ENCODE data around the gene GPR101.
"Not testable (repeated sequence)": the region's sequence is repeated elsewhere in the genome, so short reads cannot be mapped to it uniquely, and the experiment has no call there.

The GPR101 gene

DNA sequence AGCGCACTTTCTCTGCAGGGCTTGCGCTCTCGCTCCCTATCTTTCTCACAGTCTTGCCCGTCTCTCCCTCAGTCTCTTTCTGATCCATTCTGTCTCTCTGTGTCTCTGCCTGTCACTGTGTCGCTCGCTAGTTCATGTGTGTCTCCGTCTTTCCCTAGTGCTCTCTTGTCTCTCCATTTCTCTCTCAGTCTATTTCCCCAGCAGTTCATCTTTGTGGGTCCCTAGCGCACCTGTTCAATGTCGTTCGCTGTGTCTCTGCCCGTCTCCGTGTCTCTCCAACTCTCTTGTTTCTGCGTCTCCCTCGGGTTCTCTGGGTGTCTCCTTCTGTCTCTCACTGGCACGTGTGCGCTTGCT lies 1.5 kb downstream of the GPR101 start:
- H3K4me1 ChIP-seq (ENCODE audit: control insufficient read depth, low read depth, low read length), result no peaks in the 10 kb centered on the region
- DNase-seq, result no peak
- H2BK15ac ChIP-seq (replicated peaks; ENCODE audit: low read depth), result no peak overlapping the region
- no peaks in the 10 kb centered on the region for H3K79me2 ChIP-seq (ENCODE audit: control insufficient read depth, insufficient read depth, low read length)
- no peak overlapping the region for H3K9ac ChIP-seq (ENCODE audit: low read length)
- no peak overlapping the region for H4K5ac ChIP-seq (ENCODE audit: low read length)
- peaks cover 49% of the 10 kb centered on the region for H3K27me3 ChIP-seq (ENCODE audit: insufficient read depth, low read length, poor library complexity)
- H3K27ac ChIP-seq (ENCODE audit: low read depth, low read length), result no peak overlapping the region
- H3K4me3 ChIP-seq (ENCODE audit: low read length), result no peak overlapping the region
- no peak overlapping the region for H3K18ac ChIP-seq (ENCODE audit: low read length)
- H3K23ac ChIP-seq (ENCODE audit: low read length), result no peak overlapping the region
- no peak overlapping the region for H3K4ac ChIP-seq (ENCODE audit: low read depth, low read length)
- H3K36me3 ChIP-seq (ENCODE audit: control insufficient read depth, insufficient read depth, low read length), result no peaks in the 10 kb centered on the region
- peak overlapping the region; percentile 50 for H3K4me2 ChIP-seq (ENCODE audit: low read length)
- no CpG with 5 or more reads among the region's 16 CpGs for WGBS (ENCODE audit: extremely low coverage, insufficient coverage, low lambda C conversion rate)
- no peaks in the 10 kb centered on the region for H3K79me1 ChIP-seq (ENCODE audit: low read length)
- H4K8ac ChIP-seq (ENCODE audit: low read depth, low read length), result no peak overlapping the region
- H2BK120ac ChIP-seq (ENCODE audit: low read depth, low read length), result no peak overlapping the region
- no peak overlapping the region for H2BK5ac ChIP-seq (ENCODE audit: low read length)
- peak overlapping the region; percentile 15 for H3K56ac ChIP-seq (ENCODE audit: low read length)
- H2AK5ac ChIP-seq (ENCODE audit: low read length), result no peak overlapping the region

DNA sequence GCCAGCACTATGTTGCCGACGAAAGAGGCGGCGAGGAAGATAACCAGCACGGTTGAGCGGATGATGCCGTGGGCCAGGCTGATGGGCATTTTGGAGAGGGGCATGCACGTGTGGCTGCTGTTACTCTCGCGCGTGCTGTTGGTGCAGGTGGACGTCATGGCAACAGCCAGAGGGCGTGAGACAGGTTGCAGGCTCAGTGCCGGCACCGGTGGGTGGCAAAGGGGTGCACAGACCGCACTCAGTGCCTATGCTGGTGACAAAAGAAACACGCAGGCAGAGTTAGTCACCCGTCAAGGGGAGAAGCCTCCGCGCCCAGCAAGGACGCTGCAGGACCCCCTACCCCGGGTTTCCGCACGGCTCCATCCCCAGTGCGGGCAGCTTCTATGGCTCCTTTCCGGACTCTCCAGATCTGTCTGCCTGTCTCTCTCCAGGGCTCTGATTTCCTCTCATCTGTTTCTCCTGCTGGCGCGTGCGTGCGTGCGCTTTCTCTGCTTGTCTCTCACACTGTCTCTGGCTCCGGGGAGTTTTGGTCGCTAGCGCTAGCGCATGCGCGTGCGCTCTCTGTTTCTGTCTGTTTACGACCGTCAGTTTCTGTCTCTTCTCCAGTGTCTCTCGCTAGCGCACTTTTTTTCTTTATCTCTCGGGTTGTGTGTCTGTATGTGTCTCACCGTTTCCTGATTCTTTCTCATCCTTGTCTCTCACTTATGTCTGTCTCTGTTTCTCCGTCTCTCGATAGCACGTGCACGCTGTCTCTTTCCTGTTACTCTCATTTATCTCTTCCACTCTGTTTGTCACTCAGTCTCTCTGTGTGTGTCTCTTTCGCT lies 2.1 kb downstream of the GPR101 start:
- no peak overlapping the region for H3K18ac ChIP-seq (ENCODE audit: low read length)
- H3K79me1 ChIP-seq (ENCODE audit: low read length), result no peaks in the 10 kb centered on the region
- H3K23ac ChIP-seq (ENCODE audit: low read length), result no peak overlapping the region
- H4K5ac ChIP-seq (ENCODE audit: low read length), result no peak overlapping the region
- peak; percentile 58 for DNase-seq
- no peak overlapping the region for H4K8ac ChIP-seq (ENCODE audit: low read depth, low read length)
- no peak overlapping the region for H3K9ac ChIP-seq (ENCODE audit: low read length)
- H3K4ac ChIP-seq (ENCODE audit: low read depth, low read length), result no peak overlapping the region
- H2BK5ac ChIP-seq (ENCODE audit: low read length), result no peak overlapping the region
- WGBS (ENCODE audit: extremely low coverage, insufficient coverage, low lambda C conversion rate), result no CpG with 5 or more reads among the region's 49 CpGs
- H3K36me3 ChIP-seq (ENCODE audit: control insufficient read depth, insufficient read depth, low read length), result no peaks in the 10 kb centered on the region
- no peaks in the 10 kb centered on the region for H3K79me2 ChIP-seq (ENCODE audit: control insufficient read depth, insufficient read depth, low read length)
- H3K56ac ChIP-seq (ENCODE audit: low read length), result peak overlapping the region; percentile 15
- H3K4me2 ChIP-seq (ENCODE audit: low read length), result peak overlapping the region; percentile 50
- H3K4me3 ChIP-seq (ENCODE audit: low read length), result peak overlapping the region; percentile 22
- no peaks in the 10 kb centered on the region for H3K4me1 ChIP-seq (ENCODE audit: control insufficient read depth, low read depth, low read length)
- no peak overlapping the region for H3K27ac ChIP-seq (ENCODE audit: low read depth, low read length)
- H2BK120ac ChIP-seq (ENCODE audit: low read depth, low read length), result no peak overlapping the region
- H2BK15ac ChIP-seq (replicated peaks; ENCODE audit: low read depth), result no peak overlapping the region
- H2AK5ac ChIP-seq (ENCODE audit: low read length), result no peak overlapping the region
- H3K27me3 ChIP-seq (ENCODE audit: insufficient read depth, low read length, poor library complexity), result peaks cover 49% of the 10 kb centered on the region

DNA sequence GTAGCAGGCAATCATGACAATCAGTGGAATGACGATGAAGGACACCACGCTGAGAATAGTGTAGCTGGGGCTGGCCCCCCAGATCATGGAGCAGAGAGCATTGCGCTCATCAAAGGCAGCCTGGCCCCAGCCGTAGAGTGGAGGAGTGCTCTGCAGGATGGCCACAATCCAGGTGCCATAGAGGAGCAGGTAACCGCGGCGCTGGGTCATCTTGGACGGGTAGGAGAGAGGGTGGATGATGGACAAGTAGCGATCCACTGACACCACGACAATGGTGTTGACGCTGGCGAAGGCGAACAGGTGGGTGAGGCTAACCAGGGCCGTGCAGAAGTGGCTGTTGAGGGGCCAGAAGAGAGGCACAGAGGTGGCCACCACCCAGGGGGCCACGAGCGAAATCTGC lies 2.8 kb downstream of the GPR101 start:
- no CpG with 5 or more reads among the region's 16 CpGs for WGBS (ENCODE audit: extremely low coverage, insufficient coverage, low lambda C conversion rate)
- no peak overlapping the region for H3K4me3 ChIP-seq (ENCODE audit: low read length)
- no peak overlapping the region for H3K9ac ChIP-seq (ENCODE audit: low read length)

DNA sequence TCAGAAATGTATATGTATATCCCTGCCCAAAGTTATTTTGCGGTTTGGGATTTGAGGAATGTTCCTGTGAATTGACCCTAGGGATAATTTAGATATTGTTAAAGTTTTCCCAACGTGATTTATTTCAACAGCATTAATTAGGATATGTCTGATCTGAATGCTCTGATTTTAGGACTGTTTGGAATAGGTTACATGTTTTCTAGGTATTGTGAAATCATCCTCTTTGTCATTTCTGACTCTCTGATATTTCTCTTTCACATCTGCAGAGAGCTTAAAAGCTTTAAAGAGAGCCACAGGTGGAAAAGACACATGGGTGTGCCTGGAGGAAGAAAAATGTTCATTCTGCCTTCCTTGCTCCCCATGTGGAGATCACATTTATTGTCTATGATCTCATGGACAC lies 5.1 kb downstream of the GPR101 start:
- WGBS (ENCODE audit: extremely low coverage, insufficient coverage, low lambda C conversion rate), result no CpG with 5 or more reads among the region's 2 CpGs
- Histone ChIP-seq H3K4me2 (ENCODE audit: low read length) (no peak overlapping the region), H2BK120ac (ENCODE audit: low read depth, low read length) (no peak overlapping the region)

More for the DNA sequence above, 2.8 kb downstream of the GPR101 start:
- H3K4me2 ChIP-seq (ENCODE audit: low read length), result no peak overlapping the region
- no peak overlapping the region for H2BK15ac ChIP-seq (replicated peaks; ENCODE audit: low read depth)
- H3K4me1 ChIP-seq (ENCODE audit: control insufficient read depth, low read depth, low read length), result no peaks in the 10 kb centered on the region
- H3K79me2 ChIP-seq (ENCODE audit: control insufficient read depth, insufficient read depth, low read length), result no peaks in the 10 kb centered on the region
- DNase-seq, result no peak
- no peak overlapping the region for H3K23ac ChIP-seq (ENCODE audit: low read length)
- H4K5ac ChIP-seq (ENCODE audit: low read length), result no peak overlapping the region
- no peak overlapping the region for H3K18ac ChIP-seq (ENCODE audit: low read length)
- no peak overlapping the region for H2BK120ac ChIP-seq (ENCODE audit: low read depth, low read length)
- H3K79me1 ChIP-seq (ENCODE audit: low read length), result no peaks in the 10 kb centered on the region
- no peak overlapping the region for H2BK5ac ChIP-seq (ENCODE audit: low read length)
- no peaks in the 10 kb centered on the region for H3K36me3 ChIP-seq (ENCODE audit: control insufficient read depth, insufficient read depth, low read length)
- H2AK5ac ChIP-seq (ENCODE audit: low read length), result no peak overlapping the region
- H3K4ac ChIP-seq (ENCODE audit: low read depth, low read length), result no peak overlapping the region
- H3K56ac ChIP-seq (ENCODE audit: low read length), result no peak overlapping the region
- H4K8ac ChIP-seq (ENCODE audit: low read depth, low read length), result no peak overlapping the region
- H3K27ac ChIP-seq (ENCODE audit: low read depth, low read length), result no peak overlapping the region
- H3K27me3 ChIP-seq (ENCODE audit: insufficient read depth, low read length, poor library complexity), result peaks cover 49% of the 10 kb centered on the region

DNA sequence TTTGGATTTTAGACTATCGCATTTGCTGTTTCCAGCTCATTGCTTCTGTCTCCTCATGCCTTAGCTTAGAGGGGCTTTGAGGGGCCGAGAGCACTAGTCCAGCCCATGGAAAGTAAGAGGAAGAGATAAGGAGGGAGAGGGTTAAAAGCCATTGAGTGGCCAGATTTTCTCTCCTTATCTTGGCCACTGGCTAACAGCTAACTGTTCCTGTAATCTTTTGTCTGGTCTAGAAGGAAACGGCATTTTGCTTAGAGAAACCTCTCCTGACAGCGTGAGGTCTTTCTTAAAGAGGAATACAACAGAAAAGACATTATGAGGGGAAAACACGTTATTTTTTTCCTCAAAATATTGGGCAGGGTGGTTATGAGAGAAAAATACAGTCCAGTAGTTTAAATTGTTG lies 7.9 kb downstream of the GPR101 start:
- H3K27me3 ChIP-seq (ENCODE audit: insufficient read depth, low read length, poor library complexity), result peaks cover 14% of the 10 kb centered on the region
- no peak overlapping the region for H3K9ac ChIP-seq (ENCODE audit: low read length)
- no peak overlapping the region for H3K27ac ChIP-seq (ENCODE audit: low read depth, low read length)
- WGBS (ENCODE audit: extremely low coverage, insufficient coverage, low lambda C conversion rate), result no CpG with 5 or more reads among the region's 5 CpGs
- no peaks in the 10 kb centered on the region for H3K4me1 ChIP-seq (ENCODE audit: control insufficient read depth, low read depth, low read length)
- H3K23ac ChIP-seq (ENCODE audit: low read length), result no peak overlapping the region
- H3K79me1 ChIP-seq (ENCODE audit: low read length), result no peaks in the 10 kb centered on the region
- peak; percentile 37 for DNase-seq
- H3K4me2 ChIP-seq (ENCODE audit: low read length), result no peak overlapping the region
- H2BK5ac ChIP-seq (ENCODE audit: low read length), result no peak overlapping the region
- H4K8ac ChIP-seq (ENCODE audit: low read depth, low read length), result no peak overlapping the region
- no peak overlapping the region for H3K4ac ChIP-seq (ENCODE audit: low read depth, low read length)
- no peak overlapping the region for H2BK15ac ChIP-seq (replicated peaks; ENCODE audit: low read depth)
- H2AK5ac ChIP-seq (ENCODE audit: low read length), result no peak overlapping the region
- no peak overlapping the region for H2BK120ac ChIP-seq (ENCODE audit: low read depth, low read length)
- no peak overlapping the region for H3K4me3 ChIP-seq (ENCODE audit: low read length)
- no peaks in the 10 kb centered on the region for H3K36me3 ChIP-seq (ENCODE audit: control insufficient read depth, insufficient read depth, low read length)
- H3K18ac ChIP-seq (ENCODE audit: low read length), result no peak overlapping the region
- H4K5ac ChIP-seq (ENCODE audit: low read length), result no peak overlapping the region
- no peaks in the 10 kb centered on the region for H3K79me2 ChIP-seq (ENCODE audit: control insufficient read depth, insufficient read depth, low read length)
- no peak overlapping the region for H3K56ac ChIP-seq (ENCODE audit: low read length)

More for the DNA sequence above, 5.1 kb downstream of the GPR101 start:
- Histone ChIP-seq H3K23ac (ENCODE audit: low read length) (no peak overlapping the region), H3K36me3 (ENCODE audit: control insufficient read depth, insufficient read depth, low read length) (no peaks in the 10 kb centered on the region), H2BK5ac (ENCODE audit: low read length) (no peak overlapping the region), H3K4me3 (ENCODE audit: low read length) (no peak overlapping the region), H3K18ac (ENCODE audit: low read length) (no peak overlapping the region), H3K27ac (ENCODE audit: low read depth, low read length) (no peak overlapping the region), H3K79me1 (ENCODE audit: low read length) (no peaks in the 10 kb centered on the region), H4K5ac (ENCODE audit: low read length) (no peak overlapping the region), H3K4ac (ENCODE audit: low read depth, low read length) (no peak overlapping the region), H3K4me1 (ENCODE audit: control insufficient read depth, low read depth, low read length) (no peaks in the 10 kb centered on the region), H3K9ac (ENCODE audit: low read length) (no peak overlapping the region), H4K8ac (ENCODE audit: low read depth, low read length) (no peak overlapping the region), H2BK15ac (replicated peaks; ENCODE audit: low read depth) (no peak overlapping the region), H3K79me2 (ENCODE audit: control insufficient read depth, insufficient read depth, low read length) (no peaks in the 10 kb centered on the region), H3K56ac (ENCODE audit: low read length) (no peak overlapping the region), H3K27me3 (ENCODE audit: insufficient read depth, low read length, poor library complexity) (peaks cover 32% of the 10 kb centered on the region), H2AK5ac (ENCODE audit: low read length) (no peak overlapping the region)
- no peak for DNase-seq

DNA sequence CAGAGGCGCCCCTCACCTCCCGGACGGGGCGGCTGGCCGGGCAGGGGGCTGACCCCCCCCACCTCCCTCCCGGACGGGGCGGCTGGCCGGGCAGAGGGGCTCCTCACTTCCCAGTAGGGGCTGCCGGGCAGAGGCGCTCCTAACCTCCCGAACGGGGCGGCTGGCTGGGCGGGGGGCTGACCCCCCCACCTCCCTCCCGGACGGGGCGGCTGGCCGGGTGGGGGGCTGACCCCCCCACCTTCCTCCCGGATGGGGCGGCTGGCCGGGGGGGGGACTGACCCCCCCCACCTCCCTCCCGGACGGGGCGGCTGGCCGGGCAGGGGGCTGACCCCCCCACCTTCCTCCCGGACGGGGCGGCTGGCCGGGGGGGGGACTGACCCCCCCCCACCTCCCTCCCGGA lies 33.6 kb downstream of the GPR101 start:
- not testable (repeated sequence) for DNase-seq

More for the DNA sequence above, 33.6 kb downstream of the GPR101 start:
- H2AK5ac ChIP-seq (ENCODE audit: low read length); H3K27ac ChIP-seq (ENCODE audit: low read depth, low read length); H3K36me3 ChIP-seq (ENCODE audit: control insufficient read depth, insufficient read depth, low read length); H3K4me1 ChIP-seq (ENCODE audit: control insufficient read depth, low read depth, low read length); H3K9ac ChIP-seq (ENCODE audit: low read length); H3K79me1 ChIP-seq (ENCODE audit: low read length); H3K4ac ChIP-seq (ENCODE audit: low read depth, low read length); H3K4me2 ChIP-seq (ENCODE audit: low read length); H4K5ac ChIP-seq (ENCODE audit: low read length); H3K56ac ChIP-seq (ENCODE audit: low read length); H3K79me2 ChIP-seq (ENCODE audit: control insufficient read depth, insufficient read depth, low read length); H3K23ac ChIP-seq (ENCODE audit: low read length); H3K18ac ChIP-seq (ENCODE audit: low read length); H4K8ac ChIP-seq (ENCODE audit: low read depth, low read length); H2BK15ac ChIP-seq (replicated peaks; ENCODE audit: low read depth); H3K27me3 ChIP-seq (ENCODE audit: insufficient read depth, low read length, poor library complexity); H3K4me3 ChIP-seq (ENCODE audit: low read length); H2BK5ac ChIP-seq (ENCODE audit: low read length); H2BK120ac ChIP-seq (ENCODE audit: low read depth, low read length): not testable (repeated sequence)
- no CpG with 5 or more reads among the region's 31 CpGs for WGBS (ENCODE audit: extremely low coverage, insufficient coverage, low lambda C conversion rate)
